IPS DF 19.7 (cell line): Measurements from ENCODE around the gene TPST2.

Source experiments
- DNase-seq: peaks from one replicate; pipeline ENCODE4 v3.0.0-alpha.2; 2013; ENCODE audit warnings: low read depth, low spot score

Gene TPST2

DNA sequence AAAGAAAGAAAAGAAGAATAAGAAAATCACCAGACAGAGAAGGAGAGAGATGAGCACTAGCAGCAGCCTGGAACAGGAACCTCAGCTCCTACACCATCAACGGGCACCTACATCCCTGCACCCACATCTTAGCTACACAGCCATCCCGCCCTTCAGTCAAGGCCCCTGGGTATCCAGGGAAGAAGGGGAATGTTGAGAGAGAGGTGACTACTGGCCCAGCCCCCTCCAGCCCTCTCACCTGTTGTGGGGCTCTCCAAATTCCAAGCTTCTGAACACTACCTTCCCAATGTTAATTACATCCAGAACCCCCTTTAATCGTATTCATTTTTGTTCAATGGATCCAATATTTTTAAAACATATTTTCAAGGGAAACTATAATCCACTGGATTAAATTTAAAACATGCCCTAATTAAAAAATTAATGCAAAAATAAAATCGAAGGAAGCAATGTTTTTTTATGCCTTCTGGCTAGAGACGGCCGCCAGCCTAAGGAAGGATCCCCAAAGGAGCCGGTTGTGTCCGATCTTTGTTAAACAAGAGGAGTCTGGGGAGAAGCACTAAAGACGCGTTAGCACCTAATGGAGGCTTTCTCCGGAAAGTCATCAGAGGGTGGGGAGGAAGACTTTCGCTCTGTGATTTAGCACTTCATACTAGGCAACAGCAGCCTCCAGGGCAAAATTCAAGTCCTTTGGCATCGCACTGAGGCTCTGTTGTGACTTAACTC, 9.5 kb downstream of the TPST2 start:
- no peak for DNase-seq

DNA sequence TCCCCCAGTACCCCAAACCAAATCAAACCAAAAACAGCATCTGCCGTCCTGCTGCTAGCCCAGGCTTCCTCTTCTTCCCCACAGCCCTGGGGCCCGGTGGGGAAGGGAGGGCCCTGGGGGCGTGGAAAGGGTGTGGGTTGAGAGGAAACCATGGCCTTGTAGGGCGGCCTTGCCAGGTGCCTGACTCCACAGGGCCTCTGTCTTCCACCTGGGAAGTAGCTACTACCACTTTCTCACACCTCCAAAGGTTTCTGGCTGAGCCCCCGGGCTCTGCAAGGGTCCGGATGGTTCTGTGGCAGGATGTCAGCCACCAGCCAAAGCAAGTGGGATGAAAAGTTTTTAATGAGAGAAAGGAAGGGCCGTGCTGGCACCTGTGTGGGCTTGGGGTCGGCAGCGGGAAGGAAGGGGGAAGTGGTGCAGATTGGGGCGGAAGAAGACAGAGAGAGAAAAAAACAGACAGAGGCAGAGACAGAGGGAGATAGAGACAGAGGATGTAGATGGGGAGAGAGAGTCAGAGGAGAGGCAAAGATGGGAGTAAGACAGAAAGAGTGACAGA, 10.5 kb downstream of the TPST2 start:
- DNase-seq: no peak

DNA sequence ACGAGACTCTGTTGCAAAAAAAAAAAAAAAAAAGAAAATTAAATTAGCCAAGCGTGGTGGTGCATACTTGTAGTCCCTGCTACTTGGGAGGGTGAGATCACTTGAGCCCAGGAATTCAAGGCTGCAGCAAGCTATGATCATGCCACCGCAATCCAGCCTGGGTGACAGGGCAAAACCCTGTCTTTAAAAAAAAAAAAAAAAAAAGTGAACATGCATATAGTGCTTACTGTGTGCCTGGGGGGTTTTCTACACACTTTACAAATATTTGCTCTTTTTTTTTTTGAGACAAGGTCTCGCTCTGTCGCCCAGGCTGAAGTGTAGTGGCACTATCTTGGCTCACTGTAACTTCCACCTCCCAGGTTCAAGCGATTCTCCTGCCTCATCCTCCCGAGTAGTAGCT, 12.9 kb downstream of the TPST2 start:
- DNase-seq: no peak

DNA sequence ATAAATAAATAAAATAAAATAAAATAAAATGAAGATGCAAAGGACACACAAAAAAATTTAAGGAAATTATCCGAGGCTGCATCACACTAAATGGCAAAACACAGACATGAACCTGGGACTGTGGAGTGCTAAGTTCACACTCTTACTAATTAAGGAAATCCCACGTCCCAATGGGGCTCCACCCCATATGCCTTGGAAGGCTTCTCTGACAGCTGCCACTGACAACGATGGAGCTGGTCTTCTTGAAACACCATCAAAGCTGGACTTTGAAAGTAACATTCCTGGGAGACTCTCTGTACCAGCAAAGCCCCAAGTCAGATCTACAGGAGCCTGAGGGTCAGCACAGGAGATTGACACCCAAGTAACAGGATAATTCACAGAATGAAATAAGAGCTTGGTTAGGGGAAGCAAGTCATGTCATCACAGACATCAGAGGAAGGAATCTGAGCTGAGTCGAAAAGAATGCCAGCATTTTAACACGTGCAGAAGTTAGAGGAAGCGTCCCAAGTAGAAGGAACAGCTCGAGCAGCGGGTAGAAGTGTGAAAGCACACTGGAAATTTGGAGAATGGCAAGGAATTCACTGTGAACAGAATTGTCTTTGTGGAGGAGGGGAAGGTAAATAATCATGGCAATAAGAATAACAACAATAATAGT, 13.8 kb downstream of the TPST2 start:
- no peak for DNase-seq

DNA sequence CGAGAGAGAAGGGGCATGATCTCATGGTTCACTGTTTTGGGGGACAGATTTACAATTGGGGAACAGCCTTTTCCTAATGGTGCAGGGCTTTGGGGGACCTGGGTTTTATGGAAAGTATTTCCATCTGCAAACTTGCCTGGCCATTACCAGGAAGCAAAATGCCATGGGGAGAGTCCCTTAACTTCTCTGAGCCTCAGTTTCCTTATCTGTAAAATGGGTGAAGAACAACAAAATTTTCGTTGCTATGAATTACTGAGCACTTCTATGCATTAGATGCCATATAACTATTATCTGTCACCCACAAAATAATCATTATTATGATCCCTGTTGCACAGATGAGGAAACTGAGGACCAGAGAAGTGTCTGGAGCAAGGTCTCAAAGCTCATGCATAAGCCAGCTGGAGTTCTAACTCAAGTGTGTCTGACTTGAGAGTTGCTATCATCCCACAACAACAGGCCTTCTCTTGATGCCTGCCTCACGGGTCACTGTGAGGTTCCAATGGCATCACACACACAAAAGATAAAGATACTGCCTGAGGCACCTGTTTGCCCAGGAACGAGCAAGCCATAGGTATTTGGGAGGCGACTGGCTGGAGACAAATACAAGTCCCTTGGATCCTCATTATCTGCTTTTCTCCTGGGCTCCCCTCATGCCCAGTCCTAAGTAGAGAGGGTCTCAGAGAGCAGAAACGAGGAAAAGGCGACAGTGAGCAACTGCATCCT, 15.8 kb downstream of the TPST2 start:
- no peak for DNase-seq

DNA sequence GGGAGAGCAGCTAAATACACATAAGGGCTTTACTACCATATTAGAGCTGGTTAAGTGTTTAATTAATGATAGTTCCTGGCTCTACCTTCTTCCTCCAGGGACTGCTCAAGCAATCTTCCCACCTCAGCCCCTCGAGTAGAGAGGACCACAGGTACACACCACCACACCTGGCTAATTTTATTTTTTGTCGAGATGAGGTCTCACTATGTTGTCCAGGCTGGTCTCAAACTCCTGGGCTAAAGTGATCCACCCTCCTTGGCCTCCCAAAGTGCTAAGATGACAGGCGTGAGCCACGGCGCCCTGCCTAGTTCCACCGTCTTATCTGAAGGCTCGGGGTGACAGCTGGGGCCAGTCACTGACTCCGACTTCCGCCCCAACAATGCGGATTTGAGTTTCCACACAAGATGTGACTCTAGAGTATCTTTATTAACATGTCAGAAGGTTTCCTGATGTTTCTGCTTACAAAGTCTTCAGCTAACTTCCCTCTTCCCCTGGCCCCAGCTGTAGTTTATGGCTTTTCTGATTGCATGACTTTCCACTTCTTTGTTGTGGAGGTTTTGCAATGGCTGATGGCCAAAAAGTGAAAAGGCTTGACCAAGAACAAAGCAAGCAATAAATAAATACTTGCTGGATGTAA, 16.8 kb downstream of the TPST2 start:
- DNase-seq: no peak

DNA sequence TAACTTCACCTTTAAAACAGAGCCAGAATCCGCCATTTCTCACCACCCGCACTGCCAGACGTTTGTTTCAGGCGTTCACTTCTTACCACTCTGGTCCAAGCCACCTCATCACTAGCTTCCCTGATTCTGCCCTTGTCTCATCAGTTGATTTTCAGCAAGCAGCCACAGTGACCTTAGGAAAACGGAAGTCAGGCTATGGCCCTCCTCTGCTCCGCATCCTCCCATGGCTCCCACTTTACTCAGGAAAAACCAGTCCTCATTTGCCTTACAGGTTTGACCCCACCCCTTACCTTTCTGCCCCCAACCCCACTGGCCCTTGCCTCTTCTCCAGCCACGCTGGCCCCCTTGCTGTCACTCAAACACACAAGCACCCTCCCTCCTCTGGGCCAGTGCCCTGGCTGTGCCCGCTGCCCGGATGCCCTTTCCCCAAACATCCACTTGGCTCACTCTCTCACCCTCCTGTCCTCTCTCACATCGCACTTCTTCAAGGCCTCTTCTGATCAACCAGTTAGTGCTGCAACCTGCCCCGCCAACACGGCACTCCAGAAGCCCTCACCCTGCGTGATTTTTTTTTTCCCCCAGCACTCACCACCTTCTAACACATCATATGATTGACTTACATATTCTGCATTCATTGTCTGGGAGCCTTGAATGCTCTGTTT, 18.9 kb downstream of the TPST2 start:
- DNase-seq: no peak

DNA sequence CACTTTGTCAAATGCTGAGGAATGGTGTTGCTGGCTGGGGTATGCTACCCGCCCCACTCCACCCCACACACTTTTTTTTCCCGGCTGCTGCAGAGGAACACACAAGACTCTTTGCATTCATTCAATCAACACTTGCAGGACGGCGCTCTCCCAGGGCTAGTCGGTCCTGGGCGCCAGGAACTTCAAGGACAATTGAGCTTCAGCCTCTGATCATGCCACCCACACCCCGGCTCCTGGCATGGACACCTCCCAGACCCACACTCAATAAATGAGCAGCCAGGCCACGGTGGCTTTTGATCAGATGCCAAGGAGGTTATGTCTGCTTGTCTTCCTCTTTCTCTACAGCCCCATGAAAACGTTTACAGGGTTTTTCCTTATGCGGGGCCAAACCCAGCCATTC, 19.8 kb downstream of the TPST2 start:
- no peak for DNase-seq

DNA sequence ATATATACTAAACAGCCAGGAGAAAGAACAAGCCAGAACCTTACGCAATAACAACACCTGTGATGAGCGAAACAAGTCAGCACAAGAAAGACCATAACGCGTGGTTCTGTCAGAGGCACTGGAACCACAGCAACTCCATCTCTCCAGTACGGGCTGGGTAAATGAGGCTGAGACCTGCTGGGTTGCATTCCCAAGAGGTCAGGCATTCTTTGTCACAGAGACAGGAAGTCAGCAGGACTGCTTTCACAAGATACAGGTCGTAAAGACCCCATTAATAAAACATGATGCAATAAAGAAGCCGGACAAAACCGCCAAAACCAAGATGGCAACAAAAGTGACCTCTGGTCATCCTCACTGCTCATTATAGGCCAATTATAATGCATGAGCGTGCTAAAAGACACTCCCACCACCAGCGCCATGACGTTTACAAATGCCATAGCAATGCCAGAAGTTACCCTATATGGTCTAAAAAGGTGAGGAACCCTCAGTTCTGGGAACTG, 21.7 kb downstream of the TPST2 start:
- peak; percentile 90 for DNase-seq

DNA sequence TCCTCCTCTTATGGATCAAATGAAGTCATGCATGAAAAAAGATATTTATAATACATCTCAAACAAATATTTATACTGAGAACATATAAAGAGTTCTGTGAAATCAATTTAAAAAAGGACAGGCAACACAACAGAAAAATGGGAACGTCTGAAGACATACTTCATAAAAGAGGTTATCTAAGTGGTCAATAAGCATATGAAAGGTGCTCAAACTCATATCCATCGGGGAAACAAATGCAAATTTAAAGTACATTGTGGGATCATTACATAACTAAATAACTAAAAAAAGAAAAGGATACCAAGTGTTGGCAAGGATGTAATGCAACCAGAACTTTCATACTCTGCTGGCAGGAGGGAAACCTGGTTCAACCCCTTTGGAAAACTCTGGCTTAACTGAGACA, 22.3 kb downstream of the TPST2 start:
- DNase-seq: no peak

DNA sequence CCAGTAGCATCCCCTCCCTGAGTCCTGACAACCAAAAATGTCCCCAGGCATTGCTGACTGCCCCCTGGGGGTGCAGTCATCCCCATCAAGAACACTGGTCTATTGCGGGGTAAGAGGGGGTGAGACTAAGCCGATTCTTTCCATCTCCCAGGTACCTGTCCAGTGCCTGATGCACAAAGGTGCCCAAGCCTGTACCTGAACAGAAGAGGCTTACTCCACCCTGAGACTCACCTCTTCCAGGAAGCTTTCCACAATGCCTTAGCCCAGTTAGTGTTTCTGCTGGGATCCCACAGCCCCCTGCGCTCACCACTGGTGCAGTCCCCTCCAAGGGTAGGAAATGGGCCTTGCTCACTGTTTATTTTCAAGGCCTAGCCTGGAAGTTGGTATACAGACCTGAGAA, 22.9 kb downstream of the TPST2 start:
- DNase-seq: no peak

DNA sequence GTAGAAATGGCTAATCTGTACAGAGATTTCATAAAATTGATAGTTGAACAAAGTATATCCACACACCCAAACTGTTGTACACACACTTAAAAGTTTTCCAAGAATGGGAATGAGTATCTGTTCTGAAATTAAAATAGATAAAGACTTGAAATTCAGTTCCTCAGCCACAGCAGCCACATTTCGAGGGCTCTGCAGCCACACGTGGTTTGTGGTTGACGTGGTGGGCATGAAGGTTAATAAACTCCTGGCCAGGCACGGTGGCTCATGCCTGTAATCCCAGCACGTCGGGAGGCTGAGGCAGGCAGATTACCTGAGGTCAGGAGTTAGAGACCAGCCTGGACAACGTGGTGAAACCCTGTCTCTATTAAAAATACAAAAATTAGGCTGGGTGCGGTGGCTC, 24.0 kb downstream of the TPST2 start:
- no peak for DNase-seq

DNA sequence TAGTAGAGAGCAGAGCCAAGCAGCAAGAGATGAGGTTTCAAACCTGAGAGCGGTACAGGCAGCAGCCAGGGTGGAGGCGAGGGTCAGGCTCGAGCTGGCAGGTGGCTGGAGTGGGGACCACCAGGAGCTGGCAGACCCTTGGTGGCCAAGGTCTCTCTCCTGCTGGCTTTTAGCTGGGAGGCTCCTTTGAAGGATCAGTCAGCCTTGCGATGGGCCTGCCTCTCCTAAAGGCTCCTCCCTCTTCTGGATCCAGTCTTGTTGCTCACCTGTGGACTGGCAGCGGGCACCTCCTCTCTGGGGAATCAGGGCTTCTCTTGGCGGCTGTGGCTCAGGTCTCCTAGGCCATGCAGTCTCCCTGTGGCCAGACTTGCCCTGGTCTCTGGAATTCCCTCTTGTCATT, 24.8 kb downstream of the TPST2 start:
- DNase-seq: no peak

DNA sequence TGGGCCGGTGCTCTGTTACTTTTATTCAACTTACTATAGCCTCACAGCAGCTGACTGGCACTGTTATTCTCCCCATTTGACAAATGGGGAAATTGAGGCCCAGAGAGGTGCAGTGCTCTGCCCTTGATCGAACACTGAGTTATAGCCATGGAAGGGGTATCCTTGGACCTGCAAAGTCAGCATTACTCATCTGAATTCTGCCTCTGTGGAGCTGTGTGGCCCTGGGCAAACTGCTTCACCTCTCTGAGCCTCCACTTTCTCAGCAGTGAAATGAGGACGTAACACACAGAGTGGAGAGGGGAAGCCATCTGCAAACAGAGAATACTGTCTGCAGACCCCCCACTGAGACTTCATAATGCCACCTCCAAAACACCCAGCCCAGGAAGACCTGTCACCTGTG, 25.3 kb downstream of the TPST2 start:
- no peak for DNase-seq

DNA sequence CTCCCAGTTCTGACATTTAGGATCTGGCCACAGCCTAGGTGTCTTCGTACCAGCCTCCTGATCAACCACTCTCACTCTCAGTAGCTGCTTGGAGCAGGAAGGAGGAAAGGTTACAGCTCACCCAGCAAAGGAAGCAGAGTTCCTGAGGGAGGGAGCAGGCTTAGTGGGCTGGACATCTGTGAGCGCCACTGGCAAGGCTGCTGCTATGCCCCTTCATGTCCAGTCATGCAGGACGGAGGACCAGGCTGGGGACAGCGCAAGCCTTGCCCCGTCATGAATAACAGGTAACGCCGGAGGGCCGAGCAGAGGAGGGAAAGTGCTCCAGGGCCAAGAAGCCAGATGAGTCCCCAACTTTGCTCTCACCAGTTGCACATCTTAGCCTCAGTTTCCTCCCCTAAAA, 25.8 kb downstream of the TPST2 start:
- DNase-seq: no peak

DNA sequence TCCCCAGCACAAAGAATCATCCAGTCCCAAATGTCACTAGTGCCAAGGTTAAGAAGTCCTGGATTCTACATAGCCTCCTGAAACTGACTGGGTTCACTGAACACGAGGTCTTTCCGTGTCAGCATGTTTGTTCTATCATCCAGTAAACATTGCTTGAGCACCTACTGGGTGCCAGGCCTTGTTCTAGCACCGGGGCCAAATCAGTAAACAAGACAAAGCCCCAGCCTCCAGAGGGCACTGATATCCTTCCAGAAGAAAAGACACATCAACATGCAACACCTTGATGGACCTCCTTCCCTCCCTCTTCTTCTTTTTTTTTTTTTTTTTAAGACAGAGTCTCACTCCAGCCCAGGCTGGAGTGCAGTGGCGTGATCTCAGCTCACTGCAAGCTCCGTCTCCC, 26.9 kb downstream of the TPST2 start:
- DNase-seq: no peak

DNA sequence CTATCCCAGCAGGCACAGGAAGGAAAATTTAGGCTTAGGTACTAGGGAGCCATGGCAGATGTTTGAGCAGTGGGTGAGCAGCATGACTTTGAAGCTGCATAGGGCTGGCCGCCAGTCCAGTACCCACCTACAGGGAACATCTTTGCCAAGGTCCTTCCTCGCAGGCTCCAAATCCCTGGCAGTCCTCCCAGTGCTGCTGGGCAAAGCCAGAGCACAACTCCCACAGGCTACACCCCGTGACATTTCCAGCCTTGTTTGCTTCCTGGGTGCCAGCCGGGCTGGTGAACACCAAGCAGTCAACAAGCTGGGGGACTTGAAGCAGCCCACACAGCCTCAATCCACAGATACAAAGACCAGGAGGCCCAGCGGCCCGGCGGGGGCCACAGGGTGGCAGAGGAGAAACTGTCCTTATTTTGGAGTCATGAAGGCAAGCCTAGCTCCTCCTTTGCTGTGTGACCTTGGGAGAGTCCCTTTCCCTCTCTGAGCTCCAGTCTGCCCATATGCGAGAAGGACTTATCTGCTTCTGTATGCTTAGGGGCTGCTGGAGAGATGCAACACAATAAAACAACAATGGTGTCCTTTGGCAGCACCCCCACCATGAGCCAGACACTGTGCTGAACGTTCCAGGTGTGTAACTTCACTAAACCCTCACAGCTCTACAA, 28.0 kb downstream of the TPST2 start:
- DNase-seq: no peak

DNA sequence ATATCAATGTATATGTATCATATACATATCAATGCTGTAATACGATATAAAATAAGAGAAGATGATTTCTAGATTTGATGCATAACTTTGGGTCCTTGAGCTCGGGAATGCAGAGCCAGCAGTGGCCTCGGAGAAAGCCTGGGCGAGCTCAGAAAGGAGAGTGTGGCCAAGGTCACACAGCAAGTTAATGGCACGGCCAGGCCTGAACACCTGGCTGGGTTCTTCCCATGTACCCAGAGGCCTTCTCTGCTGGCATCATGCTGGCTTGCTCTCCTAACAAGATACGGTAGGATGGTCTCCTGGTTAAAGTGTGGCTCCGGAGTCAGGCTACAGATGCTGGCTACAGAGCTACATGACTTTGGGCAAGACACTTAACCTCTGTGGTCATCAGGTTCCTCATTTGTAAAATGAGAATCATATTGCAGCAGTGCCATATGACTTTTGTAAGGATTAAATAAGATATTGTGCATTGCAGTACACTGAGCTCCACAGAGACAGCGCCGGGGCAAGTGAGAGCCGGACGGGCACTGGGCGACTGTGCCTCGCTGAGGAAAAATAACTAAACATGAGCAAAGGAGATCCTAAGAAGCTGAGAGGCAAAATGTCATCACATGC, 29.9 kb downstream of the TPST2 start:
- DNase-seq: no peak

DNA sequence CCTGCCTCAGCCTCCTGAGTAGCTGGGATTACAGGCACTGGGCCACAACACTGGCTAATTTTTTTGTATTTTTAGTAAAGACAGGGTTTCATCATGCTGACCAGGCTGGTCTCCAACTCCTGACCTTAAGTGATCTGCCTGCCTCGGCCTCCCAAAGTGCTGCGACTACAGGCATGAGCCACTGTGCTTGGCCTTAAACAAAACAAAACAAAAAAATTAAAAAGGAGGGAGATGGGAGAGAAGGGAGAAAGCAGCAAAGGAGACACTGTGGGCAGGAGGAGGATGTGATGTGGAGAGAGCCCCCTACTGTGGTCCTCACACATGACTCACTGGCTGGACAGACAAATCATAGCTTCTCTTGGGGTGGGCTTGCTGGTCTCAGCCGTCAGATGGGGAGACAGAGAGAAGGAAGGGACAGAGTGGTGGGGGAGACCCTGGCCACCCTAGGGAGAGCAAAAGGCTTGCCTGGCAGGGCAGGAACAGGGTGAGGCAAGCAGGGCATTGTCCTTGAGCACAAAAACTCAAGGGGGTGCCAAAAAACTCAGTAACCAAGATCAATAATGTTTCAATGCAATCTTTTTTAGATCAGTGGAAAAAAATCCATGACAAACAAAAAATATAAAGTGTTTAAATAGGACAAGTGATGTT, 31.6 kb downstream of the TPST2 start:
- DNase-seq: no peak

DNA sequence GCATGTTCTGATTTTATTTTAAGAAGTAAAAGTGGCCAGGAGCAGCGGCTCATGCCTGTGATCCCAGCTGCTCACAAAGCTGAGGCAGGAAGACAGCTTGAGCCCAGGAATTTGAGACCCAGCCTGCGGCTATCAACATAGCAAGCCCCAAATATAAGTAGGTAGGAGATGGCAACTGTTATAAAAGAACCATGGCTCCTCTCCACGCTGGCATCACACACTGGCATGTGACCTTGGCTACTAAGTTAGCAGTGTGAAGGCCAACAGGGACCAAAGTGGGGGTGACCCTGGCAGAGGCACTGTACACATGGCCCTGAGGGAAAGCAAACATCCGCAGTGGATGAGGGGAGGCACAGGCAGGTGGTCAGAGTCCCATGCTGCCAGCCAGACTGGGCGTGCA, 33.0 kb downstream of the TPST2 start:
- DNase-seq: no peak
